GM23338 (cell line): ENCODE data around the gene IGF1R.

ENCODE experiments used
- POLR2AphosphoS5 ChIP-seq: IDR thresholded peaks from 2 replicates; pipeline ENCODE4 v1.6.1; 2016; ENCODE audit warnings: antibody characterized with exemption, low read depth
- ZNF114 ChIP-seq: fragments of 250-450 bp; sonication (Bioruptor Pico); IDR thresholded peaks from 2 replicates; pipeline ENCODE4 v1.5.0; 2020; ENCODE audit warnings: mild to moderate bottlenecking, moderate library complexity
- TF ChIP-seq, protein P1 (sequence below), 2 experiments: fragments of 200-600 bp in 1 of 2; sonication (generic) in 1 of 2; conservative IDR thresholded peaks; 2 replicates each; pipeline versions ENCODE4 v1.5.1 to v1.6.1; 2016 to 2017; ENCODE audit warnings: antibody characterized with exemption in 2 of 2, low read depth in 2 of 2, mild to moderate bottlenecking in 2 of 2, moderate library complexity in 1 of 2
- TF ChIP-seq, protein P2 (sequence below): fragments of 250-450 bp; sonication (Bioruptor Pico); IDR thresholded peaks from 2 replicates; pipeline ENCODE4 v1.5.0; 2020; ENCODE audit warnings: mild to moderate bottlenecking, moderate library complexity

- TF ChIP-seq, protein P1, sequence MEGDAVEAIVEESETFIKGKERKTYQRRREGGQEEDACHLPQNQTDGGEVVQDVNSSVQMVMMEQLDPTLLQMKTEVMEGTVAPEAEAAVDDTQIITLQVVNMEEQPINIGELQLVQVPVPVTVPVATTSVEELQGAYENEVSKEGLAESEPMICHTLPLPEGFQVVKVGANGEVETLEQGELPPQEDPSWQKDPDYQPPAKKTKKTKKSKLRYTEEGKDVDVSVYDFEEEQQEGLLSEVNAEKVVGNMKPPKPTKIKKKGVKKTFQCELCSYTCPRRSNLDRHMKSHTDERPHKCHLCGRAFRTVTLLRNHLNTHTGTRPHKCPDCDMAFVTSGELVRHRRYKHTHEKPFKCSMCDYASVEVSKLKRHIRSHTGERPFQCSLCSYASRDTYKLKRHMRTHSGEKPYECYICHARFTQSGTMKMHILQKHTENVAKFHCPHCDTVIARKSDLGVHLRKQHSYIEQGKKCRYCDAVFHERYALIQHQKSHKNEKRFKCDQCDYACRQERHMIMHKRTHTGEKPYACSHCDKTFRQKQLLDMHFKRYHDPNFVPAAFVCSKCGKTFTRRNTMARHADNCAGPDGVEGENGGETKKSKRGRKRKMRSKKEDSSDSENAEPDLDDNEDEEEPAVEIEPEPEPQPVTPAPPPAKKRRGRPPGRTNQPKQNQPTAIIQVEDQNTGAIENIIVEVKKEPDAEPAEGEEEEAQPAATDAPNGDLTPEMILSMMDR (conservative IDR thresholded peaks at IDR 0.05; ENCODE audit: low read depth in 2 of 2): no peak
- TF ChIP-seq, protein P2, sequence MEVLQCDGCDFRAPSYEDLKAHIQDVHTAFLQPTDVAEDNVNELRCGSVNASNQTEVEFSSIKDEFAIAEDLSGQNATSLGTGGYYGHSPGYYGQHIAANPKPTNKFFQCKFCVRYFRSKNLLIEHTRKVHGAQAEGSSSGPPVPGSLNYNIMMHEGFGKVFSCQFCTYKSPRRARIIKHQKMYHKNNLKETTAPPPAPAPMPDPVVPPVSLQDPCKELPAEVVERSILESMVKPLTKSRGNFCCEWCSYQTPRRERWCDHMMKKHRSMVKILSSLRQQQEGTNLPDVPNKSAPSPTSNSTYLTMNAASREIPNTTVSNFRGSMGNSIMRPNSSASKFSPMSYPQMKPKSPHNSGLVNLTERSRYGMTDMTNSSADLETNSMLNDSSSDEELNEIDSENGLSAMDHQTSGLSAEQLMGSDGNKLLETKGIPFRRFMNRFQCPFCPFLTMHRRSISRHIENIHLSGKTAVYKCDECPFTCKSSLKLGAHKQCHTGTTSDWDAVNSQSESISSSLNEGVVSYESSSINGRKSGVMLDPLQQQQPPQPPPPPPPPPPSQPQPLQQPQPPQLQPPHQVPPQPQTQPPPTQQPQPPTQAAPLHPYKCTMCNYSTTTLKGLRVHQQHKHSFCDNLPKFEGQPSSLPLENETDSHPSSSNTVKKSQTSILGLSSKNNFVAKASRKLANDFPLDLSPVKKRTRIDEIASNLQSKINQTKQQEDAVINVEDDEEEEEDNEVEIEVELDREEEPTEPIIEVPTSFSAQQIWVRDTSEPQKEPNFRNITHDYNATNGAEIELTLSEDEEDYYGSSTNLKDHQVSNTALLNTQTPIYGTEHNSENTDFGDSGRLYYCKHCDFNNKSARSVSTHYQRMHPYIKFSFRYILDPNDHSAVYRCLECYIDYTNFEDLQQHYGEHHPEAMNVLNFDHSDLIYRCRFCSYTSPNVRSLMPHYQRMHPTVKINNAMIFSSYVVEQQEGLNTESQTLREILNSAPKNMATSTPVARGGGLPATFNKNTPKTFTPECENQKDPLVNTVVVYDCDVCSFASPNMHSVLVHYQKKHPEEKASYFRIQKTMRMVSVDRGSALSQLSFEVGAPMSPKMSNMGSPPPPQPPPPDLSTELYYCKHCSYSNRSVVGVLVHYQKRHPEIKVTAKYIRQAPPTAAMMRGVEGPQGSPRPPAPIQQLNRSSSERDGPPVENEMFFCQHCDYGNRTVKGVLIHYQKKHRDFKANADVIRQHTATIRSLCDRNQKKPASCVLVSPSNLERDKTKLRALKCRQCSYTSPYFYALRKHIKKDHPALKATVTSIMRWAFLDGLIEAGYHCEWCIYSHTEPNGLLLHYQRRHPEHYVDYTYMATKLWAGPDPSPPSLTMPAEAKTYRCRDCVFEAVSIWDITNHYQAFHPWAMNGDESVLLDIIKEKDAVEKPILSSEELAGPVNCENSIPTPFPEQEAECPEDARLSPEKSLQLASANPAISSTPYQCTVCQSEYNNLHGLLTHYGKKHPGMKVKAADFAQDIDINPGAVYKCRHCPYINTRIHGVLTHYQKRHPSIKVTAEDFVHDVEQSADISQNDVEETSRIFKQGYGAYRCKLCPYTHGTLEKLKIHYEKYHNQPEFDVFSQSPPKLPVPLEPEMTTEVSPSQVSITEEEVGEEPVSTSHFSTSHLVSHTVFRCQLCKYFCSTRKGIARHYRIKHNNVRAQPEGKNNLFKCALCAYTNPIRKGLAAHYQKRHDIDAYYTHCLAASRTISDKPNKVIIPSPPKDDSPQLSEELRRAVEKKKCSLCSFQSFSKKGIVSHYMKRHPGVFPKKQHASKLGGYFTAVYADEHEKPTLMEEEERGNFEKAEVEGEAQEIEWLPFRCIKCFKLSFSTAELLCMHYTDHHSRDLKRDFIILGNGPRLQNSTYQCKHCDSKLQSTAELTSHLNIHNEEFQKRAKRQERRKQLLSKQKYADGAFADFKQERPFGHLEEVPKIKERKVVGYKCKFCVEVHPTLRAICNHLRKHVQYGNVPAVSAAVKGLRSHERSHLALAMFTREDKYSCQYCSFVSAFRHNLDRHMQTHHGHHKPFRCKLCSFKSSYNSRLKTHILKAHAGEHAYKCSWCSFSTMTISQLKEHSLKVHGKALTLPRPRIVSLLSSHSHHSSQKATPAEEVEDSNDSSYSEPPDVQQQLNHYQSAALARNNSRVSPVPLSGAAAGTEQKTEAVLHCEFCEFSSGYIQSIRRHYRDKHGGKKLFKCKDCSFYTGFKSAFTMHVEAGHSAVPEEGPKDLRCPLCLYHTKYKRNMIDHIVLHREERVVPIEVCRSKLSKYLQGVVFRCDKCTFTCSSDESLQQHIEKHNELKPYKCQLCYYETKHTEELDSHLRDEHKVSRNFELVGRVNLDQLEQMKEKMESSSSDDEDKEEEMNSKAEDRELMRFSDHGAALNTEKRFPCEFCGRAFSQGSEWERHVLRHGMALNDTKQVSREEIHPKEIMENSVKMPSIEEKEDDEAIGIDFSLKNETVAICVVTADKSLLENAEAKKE: no peak
- no peak for TF ChIP-seq POLR2AphosphoS5
- no peak for TF ChIP-seq ZNF114 (CRISPR knock-in tag)
These were observed 268.5 kb downstream of the IGF1R start for GRCh38 chr15:98916826-98917225.
